Astrocyte (in vitro differentiated cells and primary cell): ENCODE data around the gene BCR.

Source experiments
- CTCF ChIP-seq: IDR thresholded peaks from 2 replicates; pipeline ENCODE4 v1.5.1; 2011; ENCODE audit warnings: low read depth, mild to moderate bottlenecking, inconsistent platforms, low read length, moderate library complexity; ENCODE audit not compliant: insufficient read depth
- EZH2 ChIP-seq: IDR thresholded peaks from 2 replicates; pipeline ENCODE4 v1.6.1; 2012; ENCODE audit warnings: mild to moderate bottlenecking, low read length, inconsistent platforms; ENCODE audit not compliant: insufficient read depth

DNA sequence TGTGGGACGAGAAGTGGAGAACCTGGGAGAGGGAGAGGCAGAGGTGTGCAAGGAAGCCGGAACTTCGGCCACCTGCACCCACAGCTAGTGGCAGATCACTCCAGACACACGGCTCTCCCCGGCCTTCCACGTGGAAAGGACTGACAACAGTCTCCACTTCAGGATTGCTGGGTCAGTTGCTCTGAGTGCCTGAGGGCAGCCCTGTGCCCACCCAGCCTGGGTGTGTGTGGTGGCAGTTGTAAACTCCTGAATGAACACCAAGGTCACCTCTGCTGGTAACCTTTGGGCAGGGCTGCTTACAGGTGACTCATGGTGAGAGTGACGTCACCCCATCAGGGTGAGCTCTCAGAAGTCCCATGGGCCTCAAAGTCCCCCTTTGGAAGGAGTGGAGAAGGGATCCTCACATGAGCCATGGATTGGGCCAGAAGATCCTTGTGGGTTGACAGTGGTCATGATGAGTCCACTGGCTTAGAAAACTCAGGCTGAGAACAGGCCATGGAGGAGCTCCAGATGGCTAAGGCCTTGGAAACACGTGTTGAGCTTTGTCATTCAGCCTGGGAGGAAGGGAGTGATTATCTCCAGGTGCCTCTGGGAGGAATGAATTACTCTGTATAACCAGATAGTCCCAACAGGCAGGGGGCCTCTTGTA is 71.3 kb downstream of the BCR start:
- TF ChIP-seq EZH2 (no peak), CTCF (no peak)
